NCI-H146 (cell line): ENCODE data around the gene PRKX.
"Not testable (repeated sequence)": the region's sequence is repeated elsewhere in the genome, so short reads cannot be mapped to it uniquely, and the experiment has no call there.

ENCODE experiments used
- DNase-seq: peaks from one replicate; lab custom pipeline; 2025; lab: John Stamatoyannopoulos, UW

Gene PRKX

DNA sequence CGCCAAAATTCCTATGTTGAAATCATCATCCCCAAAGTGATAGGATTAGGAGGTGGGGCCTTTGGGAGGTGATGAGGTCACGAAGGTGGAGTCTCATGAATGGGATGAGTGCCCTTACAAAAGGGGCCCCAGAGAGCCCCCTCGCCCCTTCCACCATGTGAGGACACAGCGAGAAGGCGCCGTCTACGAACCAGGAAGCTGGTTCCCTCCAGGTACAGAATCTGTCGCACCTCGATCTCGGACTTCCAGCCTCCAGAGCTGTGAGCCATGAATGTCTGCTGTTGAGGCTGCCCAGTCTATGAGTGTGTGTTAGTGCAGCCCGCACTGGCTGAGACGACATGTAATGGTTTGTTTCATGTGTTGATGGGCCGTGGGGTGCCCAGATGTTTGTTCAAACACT, 60.3 kb downstream of the PRKX start:
- DNase-seq = no peak

DNA sequence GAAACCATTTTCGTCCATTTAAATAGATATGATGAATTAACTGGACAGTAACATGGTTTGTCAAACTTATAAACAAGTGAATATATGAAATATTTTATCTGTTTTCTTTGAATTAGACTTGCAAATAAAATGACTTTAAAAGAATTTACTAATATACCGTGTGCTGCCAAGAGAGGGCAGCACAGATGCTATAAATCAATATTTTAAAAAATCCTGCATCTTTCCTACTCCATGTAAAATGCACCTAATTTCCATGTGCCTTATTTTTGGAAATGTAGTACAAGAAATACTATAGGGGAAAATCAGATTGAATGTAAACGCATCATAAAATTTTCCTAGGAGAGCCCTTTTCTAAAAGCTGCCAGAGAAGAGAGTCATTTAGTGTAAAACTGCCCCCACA, 62.2 kb downstream of the PRKX start:
- DNase-seq = peak; percentile 9

DNA sequence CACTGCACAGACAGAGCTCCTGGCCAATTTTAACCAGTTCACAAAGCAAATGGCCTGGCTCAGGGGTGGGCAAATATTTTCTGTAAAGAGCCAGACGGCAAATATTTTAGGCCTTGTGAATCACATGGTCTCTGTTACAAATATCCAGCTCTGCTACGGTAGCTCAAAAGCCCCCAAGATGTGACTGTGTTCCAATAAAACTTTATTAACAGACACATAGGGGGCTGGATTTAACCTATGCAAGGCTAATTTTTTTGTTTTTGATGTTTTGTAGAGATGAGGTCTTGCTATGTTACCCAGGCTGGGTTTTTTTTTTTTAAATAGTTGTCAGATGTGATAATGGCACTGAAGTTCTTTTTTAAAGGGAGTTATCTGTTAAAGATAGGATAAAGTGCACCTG, 65.4 kb downstream of the PRKX start:
- DNase-seq = no peak

DNA sequence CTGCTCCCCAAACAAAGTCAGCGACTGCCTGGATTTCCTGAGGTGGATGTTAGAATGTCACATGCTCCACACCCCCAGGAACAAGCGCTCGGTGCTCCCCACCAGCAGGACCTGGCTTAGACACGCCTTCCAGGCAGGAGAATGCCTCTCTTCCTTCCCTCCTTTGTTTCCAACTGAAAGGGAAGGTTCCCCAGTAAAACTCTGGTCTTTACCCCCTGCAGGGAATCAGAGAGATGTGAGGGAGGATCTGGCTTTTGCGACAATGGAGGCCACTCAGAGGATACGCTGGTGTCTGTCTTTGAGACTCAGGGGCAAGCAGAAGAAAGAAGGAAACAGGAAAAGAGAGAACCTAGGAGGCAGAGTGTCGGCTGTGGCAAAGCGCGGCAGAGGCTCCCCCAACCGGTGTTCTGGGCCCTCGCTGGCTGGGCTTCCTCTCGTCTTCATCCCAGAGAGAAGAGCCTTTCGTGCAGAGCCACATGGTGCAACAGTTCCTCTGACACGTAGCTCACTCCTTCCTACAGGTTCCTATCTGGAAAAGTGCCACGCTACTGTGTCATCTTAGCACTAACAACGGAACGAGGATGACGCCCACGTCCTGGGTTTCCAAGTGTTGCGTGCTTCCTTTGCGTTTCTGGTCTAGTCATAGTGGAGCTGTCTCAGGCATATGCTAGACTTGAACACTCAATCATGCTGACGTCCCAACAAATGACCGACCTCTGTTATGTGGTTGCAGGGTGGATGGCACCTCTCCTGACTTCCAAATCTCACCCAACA, 73.4 kb downstream of the PRKX start:
- DNase-seq = not testable (repeated sequence)

DNA sequence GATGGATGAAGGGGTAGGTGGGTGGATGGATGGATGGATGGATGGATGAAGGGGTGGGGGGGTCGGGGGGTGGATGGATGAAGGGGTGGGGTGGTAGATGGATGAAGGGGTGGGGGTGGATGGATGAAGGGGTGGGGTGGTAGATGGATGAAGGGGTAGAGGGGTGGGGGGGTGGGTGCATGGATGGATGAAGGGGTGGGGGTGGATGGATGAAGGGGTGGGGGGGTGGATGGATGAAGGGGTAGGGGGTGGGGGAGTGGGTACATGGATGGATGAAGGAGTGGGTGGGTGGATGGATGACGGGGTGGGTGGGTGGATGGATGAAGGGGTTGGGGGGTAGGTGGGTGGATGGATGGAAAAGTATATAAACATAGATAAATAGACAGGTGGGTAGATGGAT, 74.2 kb downstream of the PRKX start:
- no peak for DNase-seq

DNA sequence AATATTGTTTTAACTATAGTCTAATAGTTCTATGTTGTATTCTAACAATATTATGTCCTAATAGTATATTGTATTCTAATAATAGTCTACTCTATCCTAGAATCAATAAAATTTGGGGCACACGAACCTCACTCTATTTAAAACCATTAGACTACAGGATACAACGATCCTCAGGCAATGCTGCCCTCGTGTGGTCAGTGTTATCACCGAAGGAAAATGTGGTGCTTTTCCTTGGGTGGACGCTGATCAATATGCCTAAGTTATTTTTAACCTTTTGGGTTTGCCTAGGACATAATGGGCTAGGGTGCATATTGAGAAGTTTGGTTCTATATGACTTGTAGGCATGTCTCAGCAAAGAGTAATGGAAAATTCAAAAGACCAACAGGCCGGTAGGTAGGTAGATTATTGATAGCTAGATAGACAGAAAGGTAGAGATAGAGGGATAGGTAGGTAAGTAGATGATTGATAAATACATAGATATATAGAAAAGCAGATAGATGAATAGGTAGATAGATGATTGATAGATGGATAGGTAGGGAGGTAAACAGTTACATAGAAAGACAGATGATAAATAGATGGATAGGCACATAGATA, 75.1 kb downstream of the PRKX start:
- peak; percentile 10 for DNase-seq

DNA sequence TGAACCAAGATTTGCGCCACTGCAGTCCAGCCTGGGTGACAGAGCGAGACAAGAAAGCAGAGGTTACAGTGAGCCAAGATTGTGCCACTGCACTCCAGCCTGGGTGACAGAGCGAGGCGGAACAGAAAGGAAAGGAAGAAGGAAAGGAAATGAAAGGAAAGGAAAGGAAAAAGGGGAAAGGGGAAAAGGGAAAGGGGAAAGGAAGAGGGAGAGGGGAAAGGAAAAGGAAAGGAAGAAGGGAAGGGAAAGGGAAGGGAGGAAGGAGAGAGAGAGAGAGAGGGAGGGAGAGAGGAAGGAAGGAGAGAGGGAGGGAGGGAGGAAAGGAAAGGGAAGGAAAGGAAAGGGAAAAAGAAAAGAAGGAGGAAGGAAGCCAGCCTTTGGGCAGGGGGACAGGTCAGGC, 76.6 kb downstream of the PRKX start:
- DNase-seq = no peak

DNA sequence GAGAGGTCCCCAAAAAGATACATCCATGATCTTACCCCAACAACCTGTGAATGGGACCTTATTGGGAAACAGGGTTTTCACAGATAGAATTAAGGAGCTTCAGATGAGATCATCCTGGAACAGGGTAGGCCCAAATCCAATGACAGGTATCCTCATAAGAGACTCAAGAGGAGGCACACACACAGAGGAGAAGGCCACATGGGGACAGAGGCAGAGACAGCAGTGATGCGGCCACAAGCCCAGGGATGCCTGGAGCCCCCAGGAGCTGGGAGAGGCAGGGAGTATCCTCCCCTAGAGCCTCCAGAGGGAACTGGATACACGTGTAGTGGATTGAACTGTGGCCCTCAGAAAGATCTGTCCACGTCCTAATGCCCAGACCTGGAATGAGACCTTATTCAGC, 82.3 kb downstream of the PRKX start:
- no peak for DNase-seq

DNA sequence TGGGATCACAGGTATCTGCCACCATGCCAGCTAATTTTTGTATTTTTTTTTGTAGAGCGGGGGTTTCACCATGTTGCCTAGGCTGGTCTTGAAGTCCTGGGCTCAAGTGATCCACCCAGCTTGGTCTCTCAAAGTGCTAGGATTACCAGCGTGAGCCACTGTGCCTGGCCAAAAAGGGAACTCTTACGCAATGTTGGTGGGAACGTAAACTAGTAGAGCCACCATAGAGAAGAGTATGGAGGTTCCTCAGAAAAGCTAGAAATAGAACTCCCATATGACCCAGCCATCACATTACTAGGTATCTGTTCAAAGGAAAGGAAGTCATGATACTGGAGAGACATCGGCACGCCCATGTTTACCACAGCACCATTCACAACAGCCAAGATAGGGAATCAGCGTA, 85.9 kb downstream of the PRKX start:
- no peak for DNase-seq

DNA sequence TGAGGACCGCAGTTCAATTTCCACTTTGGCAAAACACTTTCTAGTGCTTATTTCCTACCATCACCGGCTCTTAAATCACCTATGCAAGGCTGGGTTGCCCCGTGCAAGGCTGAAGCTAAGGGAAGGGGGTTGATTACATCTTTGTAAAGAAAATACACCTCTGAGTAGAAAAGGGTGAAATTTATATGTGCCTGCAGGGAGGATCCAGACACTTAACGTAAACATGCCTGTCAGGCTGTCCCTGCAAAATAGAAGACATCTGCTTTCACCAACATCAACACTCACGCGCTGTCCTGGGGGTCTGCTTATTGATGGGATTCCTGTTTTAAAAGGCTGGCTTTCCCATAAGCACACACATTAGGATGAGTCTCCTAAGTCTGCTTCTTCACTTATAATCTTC, 92.0 kb downstream of the PRKX start:
- DNase-seq = no peak

DNA sequence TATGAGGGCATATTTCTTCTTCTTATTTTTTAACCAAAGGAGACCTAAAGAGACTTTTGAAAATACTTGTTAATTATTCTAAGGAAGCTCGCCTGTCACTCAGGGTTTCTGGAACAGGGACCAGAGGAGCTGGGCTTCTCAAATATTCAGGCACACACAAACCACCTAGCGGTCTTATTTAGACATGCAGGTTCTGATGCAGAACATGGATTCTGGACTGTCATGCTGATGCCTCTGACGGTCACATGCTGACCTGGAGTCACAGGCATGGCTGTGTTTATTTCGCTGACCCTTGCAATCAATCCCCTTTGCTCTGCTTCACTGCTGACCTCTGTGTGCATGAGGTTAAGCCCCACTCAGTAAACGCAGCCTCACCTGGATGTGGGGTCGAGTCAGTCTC, 101.7 kb downstream of the PRKX start:
- not testable (repeated sequence) for DNase-seq

DNA sequence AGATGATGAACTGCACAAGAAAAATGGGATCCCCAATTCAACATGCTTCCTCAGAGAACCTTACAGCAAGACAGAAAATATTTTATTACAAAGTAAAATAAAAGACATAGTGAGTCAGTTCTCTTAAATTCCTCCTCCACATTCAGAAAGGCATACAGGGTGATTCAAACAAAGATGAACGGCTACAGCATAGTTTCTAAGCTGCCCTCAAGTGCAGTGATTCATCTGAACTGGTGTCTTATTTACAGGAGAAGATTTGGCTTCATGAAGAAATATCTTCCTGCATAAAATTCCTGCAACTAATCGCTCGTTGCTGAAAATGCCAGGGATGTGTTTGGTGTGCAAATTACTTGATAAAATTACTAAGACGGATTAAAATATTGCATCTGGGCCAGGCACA, 103.6 kb downstream of the PRKX start:
- no peak for DNase-seq

DNA sequence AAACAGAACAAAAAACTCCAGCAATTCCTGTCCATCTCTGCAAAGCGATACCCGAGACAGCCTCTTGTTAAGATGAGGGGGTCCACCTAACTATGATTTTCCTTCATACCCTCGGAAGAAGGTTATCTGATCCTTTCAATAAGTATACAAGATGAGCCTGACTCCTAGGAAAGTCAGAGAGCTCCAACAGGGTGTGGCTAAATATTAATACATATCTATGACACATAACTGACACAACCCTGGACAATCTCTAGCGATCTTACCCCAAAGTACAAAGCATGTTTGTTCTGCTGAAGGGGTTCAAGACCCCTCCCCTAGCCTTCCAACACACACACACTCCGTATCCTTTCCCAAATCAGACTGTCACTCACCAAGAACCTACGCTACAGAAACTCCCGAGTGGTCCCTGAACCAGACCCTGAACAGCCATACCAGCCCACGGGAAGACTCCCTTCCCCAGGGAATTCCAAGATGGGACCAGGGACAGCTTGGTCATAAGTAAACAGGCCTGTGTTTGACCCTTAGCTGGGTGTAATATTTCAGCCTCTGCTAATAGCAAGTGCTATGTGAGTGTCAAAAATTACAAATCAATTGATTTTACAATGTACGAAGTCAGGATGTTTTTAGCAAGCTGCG, 110.3 kb downstream of the PRKX start:
- no peak for DNase-seq

DNA sequence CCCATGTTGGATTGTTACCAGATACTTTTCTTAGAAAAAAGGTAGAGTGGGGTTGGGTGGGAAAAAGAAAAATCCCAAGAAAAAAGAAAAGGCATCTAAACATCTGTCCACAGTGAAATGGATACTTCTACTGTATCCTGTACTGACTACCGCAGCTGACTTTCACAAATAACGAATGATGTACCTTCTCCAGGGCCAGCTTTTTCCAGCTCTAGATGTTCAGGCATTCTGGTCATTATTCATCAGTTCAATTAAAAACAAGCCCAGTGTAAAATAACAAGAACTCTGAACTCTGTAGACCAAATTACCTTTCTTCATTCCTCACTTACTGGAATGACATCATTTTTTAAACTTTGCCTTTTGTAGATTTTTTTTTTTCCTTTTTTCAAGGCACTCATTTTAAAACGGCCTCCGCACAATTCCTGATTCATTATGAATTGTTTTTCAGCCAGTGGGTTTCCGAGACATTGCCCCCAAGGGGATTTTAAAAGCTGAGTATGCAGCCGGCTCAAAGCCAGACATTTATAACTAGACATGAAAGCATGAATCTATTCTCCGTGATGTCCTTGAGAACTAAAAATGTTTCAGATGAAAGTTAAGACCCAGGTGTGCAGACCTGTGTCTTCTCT, 113.5 kb downstream of the PRKX start:
- no peak for DNase-seq

DNA sequence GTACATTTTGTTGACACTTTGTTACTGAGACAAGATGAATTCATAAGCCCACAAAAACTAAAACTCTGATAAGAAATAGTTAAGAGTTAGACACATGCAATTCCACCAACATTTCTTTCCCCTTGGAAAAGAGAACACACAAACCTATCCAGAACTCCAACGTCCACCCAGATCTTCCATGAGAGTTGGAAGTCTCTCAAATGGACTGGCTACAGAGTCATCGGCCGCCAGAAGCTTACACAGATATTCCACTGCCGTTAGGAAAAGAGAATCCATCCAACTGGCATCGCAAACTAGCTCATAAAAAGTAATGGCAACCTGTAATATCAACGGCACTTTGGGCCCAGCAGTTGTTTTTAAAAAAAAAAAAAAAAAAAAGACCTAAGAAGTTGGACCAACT, 114.7 kb downstream of the PRKX start:
- DNase-seq = no peak

DNA sequence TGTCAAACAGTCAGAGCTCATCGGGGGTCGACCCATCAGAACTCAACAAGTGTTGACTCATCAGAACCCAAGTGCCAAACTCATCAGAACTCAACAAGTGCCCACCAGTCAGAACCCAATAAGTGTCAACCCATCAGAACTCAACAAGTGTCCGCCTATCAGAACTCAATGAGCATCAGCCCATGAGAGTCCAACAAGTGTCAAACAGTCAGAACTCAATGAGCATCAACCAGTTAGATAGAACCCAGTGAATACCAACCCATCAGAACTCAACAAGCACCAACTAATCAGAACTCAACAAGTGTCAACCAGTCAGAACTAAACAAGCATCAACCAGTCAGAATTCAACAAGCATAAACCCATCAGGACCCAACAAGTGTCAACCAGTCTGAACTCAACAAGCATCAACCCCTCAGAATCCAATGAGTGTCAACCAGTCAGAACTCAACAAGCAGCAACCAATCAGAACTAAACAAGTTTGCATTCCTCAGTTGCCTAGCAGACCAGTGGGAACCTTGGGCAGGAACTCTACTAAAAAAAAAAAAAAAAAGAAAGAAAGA, 115.3 kb downstream of the PRKX start:
- DNase-seq = no peak

DNA sequence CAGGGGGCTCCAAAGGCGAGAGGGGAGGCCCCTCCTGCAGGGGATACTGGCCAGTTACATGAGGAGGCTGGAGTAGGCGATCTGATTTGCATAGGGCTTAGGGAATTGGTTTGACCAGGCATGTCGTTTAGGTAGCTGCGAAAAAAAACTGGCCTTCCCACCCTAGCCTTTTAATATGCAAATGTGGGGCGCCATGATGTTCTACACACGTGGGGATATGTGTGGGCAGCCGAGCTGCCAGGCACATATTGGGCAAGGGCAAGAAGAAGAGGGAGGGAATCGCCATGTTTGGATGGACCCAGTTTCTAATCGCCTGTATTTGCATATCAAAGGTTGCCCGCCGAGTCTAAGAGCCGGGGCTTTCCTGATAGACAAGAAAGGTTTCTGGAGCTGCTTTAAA, 121.3 kb downstream of the PRKX start:
- no peak for DNase-seq

DNA sequence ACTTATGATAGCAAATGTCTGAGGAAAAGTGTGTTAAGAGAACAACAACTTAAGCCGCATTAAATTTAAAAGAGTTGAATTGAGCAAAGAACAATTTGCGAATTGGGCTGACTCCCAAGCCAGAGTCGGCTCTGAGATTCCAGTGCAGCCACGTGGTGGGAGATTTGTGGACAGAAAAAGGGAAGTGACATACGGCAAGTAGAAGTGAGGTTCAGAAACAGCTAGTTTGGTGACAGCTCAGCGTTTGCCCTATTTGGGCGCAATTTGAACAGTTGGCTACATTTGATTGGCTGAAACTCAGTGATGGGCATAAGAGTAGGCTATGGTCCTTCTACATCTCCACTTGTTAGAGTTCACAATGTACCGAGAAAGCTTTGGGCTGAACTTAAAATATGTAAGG, 124.0 kb downstream of the PRKX start:
- no peak for DNase-seq

DNA sequence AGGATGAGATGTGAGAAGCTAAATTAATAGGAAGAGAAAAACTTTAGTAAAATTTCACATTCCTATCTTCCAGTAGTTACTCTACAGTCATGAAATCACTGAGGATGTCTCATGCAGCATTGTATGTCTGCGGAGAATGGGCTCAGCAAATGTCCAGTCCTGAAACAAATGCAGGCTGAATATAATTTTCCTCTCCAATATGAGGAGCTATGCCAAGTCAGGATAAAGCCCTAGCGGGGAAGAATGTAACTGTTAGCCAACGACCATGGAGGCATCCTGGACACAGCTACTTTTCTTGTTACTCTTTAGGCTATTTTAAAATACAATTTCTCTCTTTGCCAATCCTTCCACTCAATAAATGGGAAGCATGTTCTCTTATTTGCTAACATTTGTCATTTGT, 127.7 kb downstream of the PRKX start:
- no peak for DNase-seq

DNA sequence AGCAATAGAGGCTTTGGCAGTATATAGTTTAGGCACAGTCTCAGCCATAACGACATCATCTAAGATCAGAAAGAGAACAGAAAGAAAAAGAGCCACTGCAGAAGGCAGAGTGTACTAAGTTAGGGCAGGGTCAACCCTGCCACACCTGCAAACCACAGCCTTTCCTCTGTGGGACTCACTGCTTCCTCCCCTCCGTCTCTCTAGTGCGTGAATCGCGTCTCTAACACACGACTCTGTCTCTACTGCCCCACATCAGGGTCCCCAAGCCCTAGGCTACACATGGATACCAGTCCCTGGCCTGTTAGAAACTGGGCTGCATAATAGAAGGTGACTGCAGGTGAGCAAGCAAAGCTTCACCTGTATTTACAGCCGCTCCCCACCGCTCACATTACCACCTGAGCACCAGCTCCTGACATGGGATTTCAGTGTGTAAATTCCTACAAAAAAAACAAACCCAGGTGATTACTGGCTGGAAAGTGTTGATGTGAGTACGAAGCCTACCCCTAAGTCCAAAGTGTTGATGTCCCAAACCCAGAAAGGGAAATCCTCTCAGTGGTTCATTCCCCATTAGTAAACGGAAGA, 128.9 kb downstream of the PRKX start:
- DNase-seq = peak; percentile 1

DNA sequence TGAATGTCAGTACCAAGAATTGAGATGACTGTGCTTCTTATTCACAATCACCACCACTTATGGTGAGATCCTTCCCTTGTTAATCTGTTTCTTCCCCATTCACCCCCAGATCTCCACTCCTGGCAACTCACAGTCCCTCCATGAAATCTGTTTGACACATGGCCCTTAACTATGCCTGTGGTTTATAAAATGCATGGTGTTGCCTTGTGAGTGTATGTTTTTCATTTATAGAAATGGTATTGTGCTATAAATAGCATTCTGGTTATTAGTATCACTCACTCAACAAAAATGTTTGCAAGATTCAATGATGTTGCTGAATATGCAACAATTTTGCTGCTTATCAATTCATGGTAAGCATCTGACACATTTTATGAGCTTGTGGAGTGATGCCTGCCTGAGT, 131.0 kb downstream of the PRKX start:
- DNase-seq = no peak

DNA sequence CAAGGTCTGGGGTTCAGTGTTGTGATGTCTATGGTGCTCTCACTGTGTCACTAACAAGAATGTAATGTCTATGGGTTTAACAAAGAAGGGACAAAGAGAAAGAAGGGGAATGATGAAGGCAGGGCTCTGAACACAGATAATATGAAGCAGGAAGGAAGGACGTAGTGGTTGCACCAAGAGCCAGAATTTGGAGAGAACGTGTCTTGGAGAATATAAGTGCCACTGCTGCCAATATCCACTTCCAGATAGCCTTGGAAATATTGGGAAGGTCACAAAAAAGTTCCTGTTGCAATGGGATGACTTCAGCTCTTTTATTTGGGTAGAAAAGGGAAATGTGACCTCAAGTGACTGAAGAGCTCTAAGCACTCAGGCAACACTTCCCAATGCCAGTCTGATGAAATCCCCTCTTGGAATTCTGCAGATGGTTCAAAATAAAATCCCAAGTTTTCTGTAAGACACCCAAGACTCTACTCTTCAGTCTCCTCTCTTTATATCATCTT, 131.8 kb downstream of the PRKX start:
- DNase-seq = no peak
